Hepatocyte (in vitro differentiated cells): ENCODE measurements around the gene CNOT11.

Experiments used
- CTCF ChIP-seq: fragments of 200-600 bp; sonication (generic); IDR thresholded peaks from 2 replicates; pipeline ENCODE4 v1.5.1; 2016; ENCODE audit warnings: antibody characterized with exemption, mild to moderate bottlenecking; ENCODE audit not compliant: poor library complexity
- EZH2 ChIP-seq: fragments of 200-600 bp; sonication (generic); IDR thresholded peaks from 2 replicates; pipeline ENCODE4 v1.6.1; 2016; ENCODE audit warnings: antibody characterized with exemption, mild to moderate bottlenecking, borderline replicate concordance

DNA sequence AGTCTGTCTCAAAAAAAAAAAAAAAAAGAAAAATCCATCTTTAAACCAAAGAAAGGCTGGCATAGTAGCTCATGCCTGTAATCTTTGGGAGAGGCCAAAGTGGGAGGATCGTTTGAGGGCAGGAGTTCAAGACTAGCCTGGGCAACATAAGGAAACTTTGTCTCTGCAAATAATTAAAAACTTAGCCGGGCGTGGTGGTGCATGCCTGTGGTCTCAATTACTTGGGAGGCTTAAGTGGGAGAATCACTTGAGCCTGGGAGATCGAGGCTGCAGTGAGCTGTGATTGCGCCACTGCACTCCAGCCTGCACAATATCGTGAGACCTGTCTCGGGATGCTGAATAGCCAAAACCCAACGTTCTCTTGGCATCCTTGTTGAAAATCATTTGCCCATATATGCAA is 6.1 kb downstream of the CNOT11 start:
- TF ChIP-seq CTCF (no peak), EZH2 (no peak)
